H1 (cell line): Measurements from ENCODE around the gene CRELD1. TPM values are rescaled to one million over a fixed set of nuclear protein-coding genes. Genes with fewer than 3 reads are reported as not detected.

ENCODE experiments used
- CTCF ChIA-PET: fragments of 300-600 bp; sonication (Branson Sonifier 250); formaldehyde crosslinking; loops from one replicate; lab custom pipeline; 2021; ENCODE audit not compliant: partially characterized antibody; lab: Charles Lee
- POLR2A ChIA-PET: fragments of 300-600 bp; sonication (Branson Sonifier 250); formaldehyde crosslinking; loops from one replicate; lab custom pipeline; 2021; ENCODE audit warnings: inconsistent platforms; ENCODE audit not compliant: partially characterized antibody; lab: Charles Lee
- DNase-seq, 2 experiments: peaks; one replicate each; pipeline versions ENCODE4 v3.0.0 to v3.0.0-alpha.2; 2010 to 2022; ENCODE audit warnings: low spot score in 2 of 2, low read depth in 1 of 2, mixed read lengths in 1 of 2
- FAIRE-seq: peaks from 2 replicates; lab custom pipeline; 2011; peaks lifted over from hg19 to GRCh38; lab: Jason Lieb, UNC
- H2AFZ ChIP-seq: 2 replicates; pipeline ENCODE4 v1.8.1; 2012; ENCODE audit warnings: low read length, inconsistent platforms
- H2AK5ac ChIP-seq: 2 replicates; pipeline ENCODE4 v1.6.1; 2013; ENCODE audit warnings: low read depth, low read length
- H2BK120ac ChIP-seq: replicated peaks from 2 replicates; pipeline ENCODE3; 2013; ENCODE audit warnings: low read depth, low read length, inconsistent platforms
- H2BK12ac ChIP-seq: 2 replicates; pipeline ENCODE4 v1.6.1; 2013; ENCODE audit warnings: low read depth, low read length
- H2BK15ac ChIP-seq: 2 replicates; pipeline ENCODE4 v1.6.1; 2013; ENCODE audit warnings: low read length
- H2BK20ac ChIP-seq: 2 replicates; pipeline ENCODE4 v1.6.1; 2013; ENCODE audit warnings: low read length
- H2BK5ac ChIP-seq: 2 replicates; pipeline ENCODE4 v1.6.1; 2013; ENCODE audit warnings: low read depth, low read length
- H3K14ac ChIP-seq: 2 replicates; pipeline ENCODE4 v1.6.1; 2013; ENCODE audit warnings: inconsistent platforms; ENCODE audit not compliant: insufficient read length
- H3K18ac ChIP-seq: 2 replicates; pipeline ENCODE4 v1.6.1; 2013; ENCODE audit warnings: low read length; ENCODE audit errors: extremely low read depth
- H3K23ac ChIP-seq: 2 replicates; pipeline ENCODE4 v1.6.1; 2013; ENCODE audit warnings: inconsistent platforms; ENCODE audit not compliant: insufficient read length
- H3K23me2 ChIP-seq: 2 replicates; pipeline ENCODE4 v1.6.1; 2013; ENCODE audit warnings: low read depth, low read length
- H3K27ac ChIP-seq: 2 replicates; pipeline ENCODE4 v1.6.1; 2011; ENCODE audit warnings: low read depth, low read length, inconsistent platforms
- H3K27me3 ChIP-seq, 4 experiments: replicated peaks in 1 of 4; 1 replicate in 1 of 4; 2 replicates in 3 of 4; pipeline versions ENCODE4 v1.6.1 to v1.8.1; 2011 to 2013; ENCODE audit warnings: low read length in 3 of 4, mild to moderate bottlenecking in 3 of 4, inconsistent platforms in 2 of 4, mixed read lengths in 2 of 4, moderate library complexity in 1 of 4; ENCODE audit not compliant: control insufficient read depth in 3 of 4, insufficient read depth in 3 of 4; ENCODE audit errors: extremely low read depth in 1 of 4
- H3K36me3 ChIP-seq, 4 experiments: 2 replicates each; pipeline versions ENCODE4 v1.6.1 to v1.8.1; 2011 to 2013; ENCODE audit warnings: mild to moderate bottlenecking in 4 of 4, low read length in 3 of 4, moderate library complexity in 2 of 4, control low read depth in 1 of 4, inconsistent platforms in 1 of 4; ENCODE audit not compliant: insufficient read depth in 4 of 4, control insufficient read depth in 2 of 4
- H3K4ac ChIP-seq: replicated peaks from 2 replicates; pipeline ENCODE3; 2013; ENCODE audit warnings: low read length, low read depth, mixed read lengths, inconsistent platforms; ENCODE audit not compliant: insufficient read length
- H3K4me1 ChIP-seq, 4 experiments: replicated peaks in 1 of 4; 1 replicate in 1 of 4; 2 replicates in 3 of 4; pipeline versions ENCODE4 v1.6.1 to v1.8.1; 2011 to 2013; ENCODE audit warnings: low read length in 3 of 4, inconsistent platforms in 2 of 4, mixed read lengths in 1 of 4; ENCODE audit not compliant: insufficient read depth in 4 of 4, control insufficient read depth in 3 of 4
- H3K4me2 ChIP-seq, 2 experiments: 2 replicates each; pipeline versions ENCODE4 v1.6.1 to v1.8.1; 2011 to 2013; ENCODE audit warnings: low read depth in 2 of 2, low read length in 2 of 2, control low read depth in 1 of 2, inconsistent platforms in 1 of 2, mild to moderate bottlenecking in 1 of 2; ENCODE audit not compliant: insufficient read depth in 1 of 2
- H3K4me3 ChIP-seq, 4 experiments: fragments of 200-600, 300-600 bp in 1 of 4; sonication (generic), shearing (Covaris generic), sonication (Bioruptor Twin) in 1 of 4; 2 replicates each; pipeline versions ENCODE4 v1.5.1 to v1.8.1; 2011 to 2016; ENCODE audit warnings: low read length in 4 of 4, low read depth in 3 of 4, control low read depth in 2 of 4, inconsistent platforms in 2 of 4, mild to moderate bottlenecking in 2 of 4, mixed read lengths in 1 of 4, moderate library complexity in 1 of 4; ENCODE audit not compliant: insufficient read depth in 2 of 4; ENCODE audit errors: extremely low read depth in 1 of 4
- H3K56ac ChIP-seq: replicated peaks from 2 replicates; pipeline ENCODE3; 2013; ENCODE audit warnings: low read depth, mild to moderate bottlenecking, mixed read lengths, low read length, inconsistent platforms; ENCODE audit not compliant: insufficient read length
- H3K79me1 ChIP-seq: 2 replicates; pipeline ENCODE4 v1.6.1; 2013; ENCODE audit warnings: low read depth, low read length, control low read depth
- H3K79me2 ChIP-seq, 2 experiments: 2 replicates each; pipeline versions ENCODE4 v1.6.1 to v1.8.1; 2012 to 2013; ENCODE audit warnings: low read length in 2 of 2, mild to moderate bottlenecking in 2 of 2, inconsistent platforms in 1 of 2; ENCODE audit not compliant: insufficient read depth in 2 of 2, control insufficient read depth in 1 of 2
- H3K9ac ChIP-seq, 4 experiments: replicated peaks in 1 of 4; 1 replicate in 1 of 4; 2 replicates in 3 of 4; pipeline versions ENCODE4 v1.6.1 to v1.8.1; 2011 to 2013; ENCODE audit warnings: low read depth in 3 of 4, low read length in 3 of 4, control low read depth in 2 of 4, mild to moderate bottlenecking in 2 of 4, moderate library complexity in 2 of 4, inconsistent platforms in 1 of 4; ENCODE audit errors: extremely low read depth in 1 of 4
- H3K9me3 ChIP-seq, 2 experiments: 2 replicates each; pipeline versions ENCODE4 v1.6.1 to v1.8.1; 2012 to 2013; ENCODE audit warnings: mild to moderate bottlenecking in 2 of 2, moderate library complexity in 2 of 2, control low read depth in 1 of 2, inconsistent platforms in 1 of 2, low read depth in 1 of 2, low read length in 1 of 2, mixed read lengths in 1 of 2; ENCODE audit not compliant: insufficient read depth in 2 of 2
- H4K20me1 ChIP-seq, 2 experiments: replicated peaks in 1 of 2; 2 replicates each; pipeline versions ENCODE3 to v1.8.1; 2011 to 2013; ENCODE audit warnings: inconsistent platforms in 2 of 2, low read length in 2 of 2, mild to moderate bottlenecking in 1 of 2; ENCODE audit not compliant: insufficient read depth in 2 of 2, control insufficient read depth in 1 of 2
- H4K5ac ChIP-seq: 2 replicates; pipeline ENCODE4 v1.6.1; 2013; ENCODE audit warnings: low read length, low read depth, mixed read lengths, inconsistent platforms; ENCODE audit not compliant: insufficient read length
- H4K8ac ChIP-seq: 2 replicates; pipeline ENCODE4 v1.8.0; 2013; ENCODE audit warnings: mild to moderate bottlenecking, moderate library complexity, low read length, inconsistent platforms; ENCODE audit not compliant: insufficient read depth; ENCODE audit errors: extremely low read depth
- H4K91ac ChIP-seq: replicated peaks from 2 replicates; pipeline ENCODE3; 2013; ENCODE audit warnings: low read length, mixed read lengths, inconsistent platforms; ENCODE audit not compliant: insufficient read length
- CTCF ChIP-seq, 3 experiments: IDR thresholded peaks; 1 replicate in 2 of 3; 2 replicates in 1 of 3; pipeline versions ENCODE4 v1.5.1 to v1.6.1; 2011; ENCODE audit warnings: low read length in 3 of 3, mild to moderate bottlenecking in 3 of 3, inconsistent platforms in 2 of 3, low read depth in 1 of 3, moderate library complexity in 1 of 3; ENCODE audit not compliant: insufficient read depth in 1 of 3; ENCODE audit errors: control extremely low read depth in 1 of 3
- HDAC6 ChIP-seq: IDR thresholded peaks from one replicate; pipeline ENCODE4 v1.7.1; 2012; ENCODE audit warnings: low read depth, mild to moderate bottlenecking, inconsistent platforms, low read length, moderate library complexity
- JUND ChIP-seq: IDR thresholded peaks from 2 replicates; pipeline ENCODE4 v1.6.1; 2011; ENCODE audit warnings: mild to moderate bottlenecking, improper control_type of control experiment, low read length
- POLR2AphosphoS5 ChIP-seq: IDR thresholded peaks from 2 replicates; pipeline ENCODE4 v1.6.1; 2011; ENCODE audit warnings: low read depth, low read length
- RAD21 ChIP-seq, 2 experiments: IDR thresholded peaks in 1 of 2; conservative IDR thresholded peaks in 1 of 2; 2 replicates each; pipeline ENCODE4 v1.6.1; 2011; ENCODE audit warnings: low read depth in 2 of 2, low read length in 2 of 2, improper control_type of control experiment in 1 of 2, inconsistent platforms in 1 of 2, mild to moderate bottlenecking in 1 of 2, moderate library complexity in 1 of 2
- TCF12 ChIP-seq: IDR thresholded peaks from 2 replicates; pipeline ENCODE4 v1.6.1; 2011; ENCODE audit warnings: low read depth, mild to moderate bottlenecking, low read length
- WGBS, 2 experiments: shearing (Covaris generic) in 1 of 2; methylation state at CpG; one replicate each; pipeline versions ENCODE4 v1.1.6 to v1.1.7; 2013 to 2015; ENCODE audit warnings: low lambda C conversion rate in 2 of 2, mixed read lengths in 2 of 2, inconsistent platforms in 1 of 2, low coverage in 1 of 2, missing lambda C conversion rate in 1 of 2; ENCODE audit not compliant: insufficient replicate concordance in 2 of 2, insufficient coverage in 1 of 2, insufficient read length in 1 of 2; ENCODE audit errors: extremely low coverage in 1 of 2, missing lambda C conversion rate in 1 of 2; 5-methylcytosine and 5-hydroxymethylcytosine counted together
- polyA plus RNA-seq, 7 experiments: library from polyadenylated mRNA; depleted of rRNA in 3 of 7; stranded (reverse) in 5 of 7; unstranded in 2 of 7; fragments of >200 nt in 5 of 7; fragments of 200-250 nt in 2 of 7; gene quantifications; 1 replicate in 5 of 7; 2 replicates in 1 of 7; 4 replicates in 1 of 7; pipeline versions ENCODE4 v1.2.1 to v1.2.3, GENCODE V29; 2011 to 2013; ENCODE audit warnings: missing spikeins in 2 of 7, mixed read lengths in 2 of 7
- total RNA-seq: library from RNA; stranded (reverse); fragmentation: NEBNext Ultra II Directional; extraction: Animal tissue kit (Norgen Biotek cat#: 25700); gene quantifications from 2 replicates; pipeline ENCODE4 v1.2.1, GENCODE V29; 2021

The CRELD1 gene
- total and polyA plus RNA-seq, 2 of the 8 experiments (the other 6 are each of a cell fraction or from before 2014, with no cell fraction given), result 12.9 to 15.1 TPM

GRCh38 chr3:9934993-9935392, 1.4 kb downstream of the CRELD1 start:
- H2BK15ac ChIP-seq, result no peak overlapping the region
- no peak overlapping the region for H3K4ac ChIP-seq
- no peak overlapping the region for H2BK120ac ChIP-seq
- no peaks in the 10 kb centered on the region for H4K20me1 ChIP-seq
- no peak overlapping the region for H2BK5ac ChIP-seq
- no peak overlapping the region for H3K4me3 ChIP-seq
- TF ChIP-seq CTCF (IDR thresholded peaks at IDR 0.05; ENCODE audit: control extremely low read depth in 1 of 3, insufficient read depth in 1 of 3, low read depth in 1 of 3, low read length in 3 of 3), result no peak
- no peak for TF ChIP-seq JUND
- TF ChIP-seq HDAC6, result no peak
- no peak for TF ChIP-seq RAD21 (IDR thresholded peaks at IDR 0.05 in 1 of 2, conservative IDR thresholded peaks at IDR 0.05 in 1 of 2; ENCODE audit: low read depth in 2 of 2, low read length in 2 of 2)
- no peak for TF ChIP-seq TCF12
- TF ChIP-seq POLR2AphosphoS5, result no peak
- no peak overlapping the region for H3K14ac ChIP-seq
- H3K36me3 ChIP-seq, result no peaks in the 10 kb centered on the region
- no peak overlapping the region; a peak in 1 of 4 replicates for H3K4me2 ChIP-seq
- FAIRE-seq (no peak), DNase-seq (no peak)
- H3K18ac ChIP-seq, result no peak overlapping the region
- peaks cover 0 to 3% (median 0%) of the 10 kb centered on the region in 4 experiments; a peak in 1 of 7 replicates for H3K27me3 ChIP-seq
- H3K23me2 ChIP-seq, result peaks cover 13% of the 10 kb centered on the region; the same call in 1 of the 2 replicates
- ChIA-PET POLR2A (interaction anchor here (1.0 to 5.9 kb wide), 7 partner anchors 8 to 91 kb away, joined by 3 to 43 read pairs (median 5); partner anchors contain the start of gene RPUSD3), CTCF (interaction anchor here (0.6 to 7.5 kb wide), 15 partner anchors 8 to 128 kb away, joined by 3 to 86 read pairs (median 3); partner anchors contain the start of genes IL17RC and PRRT3)
- H3K79me1 ChIP-seq, result no peaks in the 10 kb centered on the region
- no peak overlapping the region for H3K27ac ChIP-seq
- H3K56ac ChIP-seq, result no peak overlapping the region
- no peak overlapping the region for H3K9ac ChIP-seq
- no peak overlapping the region for H3K23ac ChIP-seq
- no peak overlapping the region for H2BK20ac ChIP-seq
- WGBS, 2 experiments, result 83% methylated on average over 4 of the region's 4 CpGs; no CpG with 5 or more reads in 1 of the 2 experiments
- no peaks in the 10 kb centered on the region for H3K9me3 ChIP-seq
- H3K79me2 ChIP-seq, result no peaks in the 10 kb centered on the region
- no peak overlapping the region for H2AK5ac ChIP-seq
- no peak overlapping the region for H4K5ac ChIP-seq
- peaks cover 0 to 10% (median 5%) of the 10 kb centered on the region in 4 experiments; a peak in 6 of 7 replicates for H3K4me1 ChIP-seq
- H4K8ac ChIP-seq, result no peak overlapping the region
- H2BK12ac ChIP-seq, result no peak overlapping the region
- no peak overlapping the region for H4K91ac ChIP-seq
- no peak overlapping the region for H2AFZ ChIP-seq
